Activated CD8-positive, alpha-beta T cell treated with anti-CD3 and anti-CD28 coated beads for 36 hours (primary cell): ENCODE measurements around the gene GREB1. TPM values are rescaled to one million over a fixed set of nuclear protein-coding genes. Genes with fewer than 3 reads are reported as not detected.

Source experiments
- ATAC-seq: fragments of 200-7000 bp; cut with Tn5 transposase; one replicate; pipeline ENCODE4 v1.10.0; 2021; ENCODE audit warnings: mild to moderate bottlenecking, moderate library complexity
- CTCF ChIA-PET: fragments of 350-600 bp; sonication (Branson Sonifier 250); formaldehyde crosslinking; loops from one replicate; lab custom pipeline; 2021; ENCODE audit warnings: antibody characterized with exemption; lab: Charles Lee
- POLR2A ChIA-PET: fragments of 350-600 bp; sonication (Branson Sonifier 250); formaldehyde crosslinking; loops from one replicate; lab custom pipeline; 2021; ENCODE audit warnings: antibody characterized with exemption; lab: Charles Lee
- DNase-seq: peaks from one replicate; pipeline ENCODE4 v3.0.0-alpha.2; 2020
- H3K27ac Mint-ChIP-seq: one replicate; pipeline ENCODE4 v1.8.0; 2021; ENCODE audit warnings: mild to moderate bottlenecking, mixed read lengths
- H3K27me3 Mint-ChIP-seq: one replicate; pipeline ENCODE4 v1.8.0; 2021; ENCODE audit warnings: mixed read lengths
- H3K36me3 Mint-ChIP-seq: one replicate; pipeline ENCODE4 v1.8.0; 2021; ENCODE audit warnings: low read depth, mixed read lengths
- H3K4me1 Mint-ChIP-seq: one replicate; pipeline ENCODE4 v1.8.0; 2021; ENCODE audit warnings: low read depth, mixed read lengths
- H3K4me3 Mint-ChIP-seq: one replicate; pipeline ENCODE4 v1.8.0; 2021; ENCODE audit warnings: mild to moderate bottlenecking, moderate library complexity, mixed read lengths
- H3K9me3 Mint-ChIP-seq: one replicate; pipeline ENCODE4 v1.8.0; 2021; ENCODE audit warnings: mixed read lengths
- intact Hi-C: fragments of 100-400 bp; cut with micrococcal nuclease; formaldehyde crosslinking; loops from one replicate; pipeline ENCODE4 v1.10.0; 2022
- total RNA-seq, 2 experiments: library from RNA; stranded (reverse); gene quantifications; one replicate each; pipeline ENCODE4 v1.2.3, GENCODE V29; 2021
- TF ChIP-seq, protein P1 (sequence below): fragments of 200-600 bp; IDR thresholded peaks from one replicate; pipeline ENCODE4 v1.8.0; 2022; ENCODE audit warnings: antibody characterized with exemption, mild to moderate bottlenecking

The GREB1 gene
- total RNA-seq, 2 experiments from 2014 or later = 1.5 TPM

GRCh38 chr2:11574176-11575046 is 40.6 kb downstream of the GREB1 start:
- Mint-ChIP-seq H3K36me3 (no peaks in the 10 kb centered on the region), H3K27me3 (peaks cover 3% of the 10 kb centered on the region)
- TF ChIP-seq, protein P1, sequence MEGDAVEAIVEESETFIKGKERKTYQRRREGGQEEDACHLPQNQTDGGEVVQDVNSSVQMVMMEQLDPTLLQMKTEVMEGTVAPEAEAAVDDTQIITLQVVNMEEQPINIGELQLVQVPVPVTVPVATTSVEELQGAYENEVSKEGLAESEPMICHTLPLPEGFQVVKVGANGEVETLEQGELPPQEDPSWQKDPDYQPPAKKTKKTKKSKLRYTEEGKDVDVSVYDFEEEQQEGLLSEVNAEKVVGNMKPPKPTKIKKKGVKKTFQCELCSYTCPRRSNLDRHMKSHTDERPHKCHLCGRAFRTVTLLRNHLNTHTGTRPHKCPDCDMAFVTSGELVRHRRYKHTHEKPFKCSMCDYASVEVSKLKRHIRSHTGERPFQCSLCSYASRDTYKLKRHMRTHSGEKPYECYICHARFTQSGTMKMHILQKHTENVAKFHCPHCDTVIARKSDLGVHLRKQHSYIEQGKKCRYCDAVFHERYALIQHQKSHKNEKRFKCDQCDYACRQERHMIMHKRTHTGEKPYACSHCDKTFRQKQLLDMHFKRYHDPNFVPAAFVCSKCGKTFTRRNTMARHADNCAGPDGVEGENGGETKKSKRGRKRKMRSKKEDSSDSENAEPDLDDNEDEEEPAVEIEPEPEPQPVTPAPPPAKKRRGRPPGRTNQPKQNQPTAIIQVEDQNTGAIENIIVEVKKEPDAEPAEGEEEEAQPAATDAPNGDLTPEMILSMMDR = no peak

GRCh38 chr2:11576398-11576797 is 42.6 kb downstream of the GREB1 start:
- Mint-ChIP-seq H3K4me3 (no peak overlapping the region), H3K4me1 (no peaks in the 10 kb centered on the region), H3K36me3 (no peaks in the 10 kb centered on the region), H3K9me3 (no peaks in the 10 kb centered on the region), H3K27me3 (peaks cover 1% of the 10 kb centered on the region), H3K27ac (no peak overlapping the region)
- no peak for DNase-seq
- TF ChIP-seq, protein P1 = no peak
- POLR2A ChIA-PET = no interaction called here
- intact Hi-C loops = no loop called here
- no peak for ATAC-seq
- CTCF ChIA-PET = no interaction called here

More at GRCh38 chr2:11574176-11575046, 40.6 kb downstream of the GREB1 start:
- H3K27ac Mint-ChIP-seq = no peak overlapping the region
- CTCF ChIA-PET = interaction anchor here (0.9 to 2.5 kb wide), 3 partner anchors 8 to 12 kb away, joined by 3 to 14 read pairs (median 11); no protein-coding TSS in a partner anchor
- no peak overlapping the region for H3K4me3 Mint-ChIP-seq
- no peak for DNase-seq
- POLR2A ChIA-PET = no interaction called here
- intact Hi-C loops = no loop called here
- ATAC-seq = no peak
- H3K9me3 Mint-ChIP-seq = no peaks in the 10 kb centered on the region
- no peaks in the 10 kb centered on the region for H3K4me1 Mint-ChIP-seq

DNA sequence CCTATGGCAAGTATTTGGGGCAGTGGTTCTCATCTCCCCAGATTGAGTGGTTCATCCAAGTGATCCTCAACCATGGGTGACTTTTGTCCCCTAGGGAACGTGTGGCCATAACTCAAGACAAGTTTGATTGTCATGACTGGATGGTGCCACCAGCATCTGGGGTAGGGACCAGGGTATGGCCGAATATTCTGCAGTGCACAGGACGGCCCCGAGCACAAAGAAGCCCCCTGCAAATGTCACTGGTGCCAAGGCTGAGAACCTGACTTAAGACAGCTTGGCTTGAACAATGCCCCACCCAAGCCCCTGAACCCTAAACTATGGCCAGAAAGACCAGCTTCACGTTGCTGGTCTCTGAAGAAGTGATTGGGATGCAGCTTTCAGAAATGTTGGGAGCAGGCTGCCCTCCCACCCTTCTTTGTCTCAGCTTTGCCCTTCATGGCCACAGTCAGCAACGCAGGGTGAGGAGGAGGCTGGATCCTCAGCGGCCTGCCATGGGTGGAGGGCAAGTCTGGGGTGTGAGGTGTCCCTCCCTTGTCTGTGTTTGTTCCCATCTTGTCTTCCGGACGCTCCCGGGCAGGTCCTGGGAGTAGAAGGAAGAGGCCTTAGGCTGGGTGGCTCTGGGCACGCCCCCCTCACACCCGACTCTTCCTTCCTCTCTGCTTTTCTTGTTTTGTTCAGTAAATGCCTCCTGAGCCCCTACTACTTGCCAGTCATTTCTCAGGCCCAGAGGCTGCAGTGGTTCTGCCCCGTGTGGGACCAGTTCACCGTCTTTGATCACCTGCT is 43.4 kb downstream of the GREB1 start:
- DNase-seq (no peak), ATAC-seq (no peak)
- Mint-ChIP-seq H3K4me3 (no peak overlapping the region), H3K27me3 (peaks cover 1% of the 10 kb centered on the region), H3K9me3 (no peaks in the 10 kb centered on the region), H3K4me1 (no peaks in the 10 kb centered on the region), H3K36me3 (no peaks in the 10 kb centered on the region), H3K27ac (no peak overlapping the region)
- TF ChIP-seq, protein P1 = no peak
- intact Hi-C loops = no loop called here
- ChIA-PET CTCF (no interaction called here), POLR2A (no interaction called here)

DNA sequence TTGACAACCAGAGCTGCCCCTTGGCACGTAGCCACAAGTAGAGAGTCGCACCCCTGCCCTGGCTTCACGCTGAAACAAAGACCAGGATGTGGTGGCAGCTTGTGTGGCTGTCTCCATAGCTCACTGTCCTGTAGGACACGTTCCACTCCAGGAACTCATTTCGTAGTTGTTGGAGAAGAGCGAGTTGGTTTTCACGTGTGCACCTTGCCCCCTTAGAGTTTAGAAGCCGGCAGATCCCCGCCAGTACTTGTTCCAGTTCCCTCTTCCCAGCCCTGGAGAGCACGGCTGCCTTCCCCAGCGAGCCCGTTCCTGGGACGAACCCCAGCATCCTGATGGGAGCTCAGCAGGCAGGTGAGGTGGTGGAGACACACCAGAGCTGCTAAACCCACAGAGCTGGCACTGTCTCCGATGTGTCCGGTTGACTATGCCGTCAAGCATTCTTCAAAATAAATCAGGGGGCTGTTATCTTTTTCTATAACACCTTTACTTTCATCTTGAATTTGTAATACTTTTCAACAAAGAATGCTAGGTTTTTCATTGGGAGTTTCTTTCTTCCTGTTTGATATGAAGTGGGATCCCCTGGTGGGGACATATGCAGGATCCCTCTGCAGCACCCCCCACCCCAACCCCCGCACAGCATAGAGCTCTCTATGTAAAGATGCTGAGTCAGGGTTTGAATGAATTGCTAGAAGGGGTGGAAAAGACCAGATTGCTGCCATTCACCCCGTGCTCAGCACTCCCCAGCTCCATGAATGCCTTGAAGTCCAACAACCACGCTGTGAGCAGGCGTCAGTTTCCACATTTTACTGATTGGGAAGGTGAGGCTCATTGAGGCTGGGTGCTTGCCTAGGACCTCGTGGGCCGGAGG is 44.5 kb downstream of the GREB1 start:
- DNase-seq = no peak
- POLR2A ChIA-PET = no interaction called here

More for the DNA sequence above, 44.5 kb downstream of the GREB1 start:
- ATAC-seq = no peak
- Mint-ChIP-seq H3K4me1 (peaks cover 6% of the 10 kb centered on the region), H3K4me3 (no peak overlapping the region), H3K36me3 (no peaks in the 10 kb centered on the region), H3K27ac (no peak overlapping the region), H3K9me3 (no peaks in the 10 kb centered on the region), H3K27me3 (peaks cover 1% of the 10 kb centered on the region)
- CTCF ChIA-PET = interaction anchor here (1.9 kb wide), 1 partner anchor 101 kb away, joined by 4 read pairs; no protein-coding TSS in a partner anchor
- TF ChIP-seq, protein P1 = no peak
- intact Hi-C loops = no loop called here
